SK-N-DZ (cell line): ENCODE measurements around the gene CDC123.
A peak's percentile ranks its signal among the peaks of the same experiment; 100 is the strongest.
"Not testable (repeated sequence)": the region's sequence is repeated elsewhere in the genome, so short reads cannot be mapped to it uniquely, and the experiment has no call there.

Source experiments
- DNase-seq: peaks from one replicate; pipeline ENCODE4 v3.0.0-alpha.2; 2015; ENCODE audit warnings: low spot score

CDC123 gene

GRCh38 chr10:12189426-12189825 is 6.6 kb upstream of the CDC123 start:
- no peak for DNase-seq

GRCh38 chr10:12191715-12192114 is 4.3 kb upstream of the CDC123 start:
- DNase-seq = no peak

- no peak for DNase-seq
These were observed 2.8 kb upstream of the CDC123 start for GRCh38 chr10:12193193-12193592.

GRCh38 chr10:12194752-12195271 is 1.2 kb upstream of the CDC123 start:
- no peak for DNase-seq

GRCh38 chr10:12195281-12195602 is 746 bp upstream of the CDC123 start:
- no peak for DNase-seq

- no peak for DNase-seq
These were observed 683 bp downstream of the CDC123 start for GRCh38 chr10:12196531-12197211.

- no peak for DNase-seq
These were observed 2.2 kb downstream of the CDC123 start for GRCh38 chr10:12198156-12198555.

- DNase-seq = no peak
These were observed 4.9 kb downstream of the CDC123 start for GRCh38 chr10:12200850-12201249.

GRCh38 chr10:12201543-12201942 is 5.6 kb downstream of the CDC123 start:
- no peak for DNase-seq

- no peak for DNase-seq
These were observed 6.2 kb downstream of the CDC123 start for GRCh38 chr10:12202226-12202625.

GRCh38 chr10:12205082-12205481 is 9.1 kb downstream of the CDC123 start:
- DNase-seq = no peak

GRCh38 chr10:12207114-12207513 is 11.1 kb downstream of the CDC123 start:
- no peak for DNase-seq

GRCh38 chr10:12208460-12208859 is 12.5 kb downstream of the CDC123 start:
- DNase-seq = no peak

GRCh38 chr10:12212454-12212853 is 16.5 kb downstream of the CDC123 start:
- DNase-seq = no peak

- DNase-seq = no peak
These were observed 17.6 kb downstream of the CDC123 start for GRCh38 chr10:12213621-12214020.

GRCh38 chr10:12214093-12214492 is 18.1 kb downstream of the CDC123 start:
- no peak for DNase-seq

GRCh38 chr10:12214763-12215218 is 18.8 kb downstream of the CDC123 start:
- DNase-seq = peak; percentile 48

GRCh38 chr10:12218991-12219390 is 23.0 kb downstream of the CDC123 start:
- DNase-seq = no peak

GRCh38 chr10:12221323-12222298 is 25.6 kb downstream of the CDC123 start:
- DNase-seq = no peak

GRCh38 chr10:12225444-12225843 is 29.5 kb downstream of the CDC123 start:
- no peak for DNase-seq

- not testable (repeated sequence) for DNase-seq
These were observed 30.4 kb downstream of the CDC123 start for GRCh38 chr10:12226438-12226837.

- no peak for DNase-seq
These were observed 32.9 kb downstream of the CDC123 start for GRCh38 chr10:12228851-12229250.

GRCh38 chr10:12234687-12235086 is 38.7 kb downstream of the CDC123 start:
- DNase-seq = not testable (repeated sequence)
